HepG2 (cell line): ENCODE data around the gene SBNO2. TPM values are rescaled to one million over a fixed set of nuclear protein-coding genes. Genes with fewer than 3 reads are reported as not detected.

ENCODE experiments used
- CCDC6 ChIP-seq: sonication (generic); formaldehyde crosslinking; IDR thresholded peaks from 2 replicates; pipeline ENCODE4 v1.8.1; 2022; ENCODE audit warnings: mild to moderate bottlenecking, missing genetic modification reagents, moderate library complexity
- CEBPB ChIP-seq: IDR thresholded peaks from 2 replicates; pipeline ENCODE4 v1.6.1; 2011; ENCODE audit warnings: low read depth, low read length, improper control_type of control experiment, borderline replicate concordance
- CHD4 ChIP-seq: fragments of 200-600 bp; sonication (generic); IDR thresholded peaks from 2 replicates; pipeline ENCODE4 v1.7.0; 2017; ENCODE audit warnings: mild to moderate bottlenecking, low read length, borderline replicate concordance
- FOXJ3 ChIP-seq: sonication (generic); formaldehyde crosslinking; IDR thresholded peaks from 2 replicates; pipeline ENCODE4 v1.4.0; 2020; ENCODE audit warnings: missing genetic modification reagents, mild to moderate bottlenecking, borderline replicate concordance
- HNF4A ChIP-seq: sonication (generic); formaldehyde crosslinking; IDR thresholded peaks from 2 replicates; pipeline ENCODE4 v1.4.0; 2020; ENCODE audit warnings: missing genetic modification reagents
- JDP2 ChIP-seq: sonication (generic); formaldehyde crosslinking; IDR thresholded peaks from 2 replicates; pipeline ENCODE4 v1.8.1; 2022; ENCODE audit warnings: missing genetic modification reagents, borderline replicate concordance
- KDM2A ChIP-seq: sonication (generic); formaldehyde crosslinking; IDR thresholded peaks from 2 replicates; pipeline ENCODE4 v1.4.0; 2020; ENCODE audit warnings: low read depth, missing genetic modification reagents, borderline replicate concordance
- NR2C2 ChIP-seq: sonication (generic); formaldehyde crosslinking; IDR thresholded peaks from 2 replicates; pipeline ENCODE4 v1.4.0; 2020; ENCODE audit warnings: missing genetic modification reagents, mild to moderate bottlenecking, moderate library complexity, borderline replicate concordance
- PCBP1 ChIP-seq: fragments of 200-400 bp; formaldehyde crosslinking; IDR thresholded peaks from 2 replicates; pipeline ENCODE4 v1.6.1; 2017; ENCODE audit warnings: mild to moderate bottlenecking, low read depth, low read length, borderline replicate concordance
- RERE ChIP-seq: IDR thresholded peaks from 2 replicates; pipeline ENCODE4 v1.6.1; 2016; ENCODE audit warnings: low read depth, missing genetic modification reagents, missing compliant biosample characterization
- SP2 ChIP-seq: sonication (generic); formaldehyde crosslinking; IDR thresholded peaks from 2 replicates; pipeline ENCODE4 v1.5.1; 2020; ENCODE audit warnings: mild to moderate bottlenecking, missing genetic modification reagents
- SP5 ChIP-seq: IDR thresholded peaks from 2 replicates; pipeline ENCODE4 v1.6.1; 2016; ENCODE audit warnings: low read depth, borderline replicate concordance
- U2AF2 ChIP-seq: fragments of 200-400 bp; formaldehyde crosslinking; IDR thresholded peaks from 2 replicates; pipeline ENCODE4 v1.6.1; 2017; ENCODE audit warnings: low read depth, mild to moderate bottlenecking, low read length
- ZGPAT ChIP-seq: IDR thresholded peaks from 2 replicates; pipeline ENCODE4 v1.6.1; 2016; ENCODE audit warnings: mild to moderate bottlenecking
- ZNF260 ChIP-seq: sonication (generic); formaldehyde crosslinking; IDR thresholded peaks from 2 replicates; pipeline ENCODE4 v1.4.0; 2020; ENCODE audit warnings: missing genetic modification reagents, low read depth, mild to moderate bottlenecking, borderline replicate concordance
- ZNF292 ChIP-seq: sonication (generic); formaldehyde crosslinking; IDR thresholded peaks from 2 replicates; pipeline ENCODE4 v1.8.1; 2022; ENCODE audit warnings: mild to moderate bottlenecking, low read depth, missing genetic modification reagents, borderline replicate concordance
- ZNF451 ChIP-seq: sonication (generic); formaldehyde crosslinking; IDR thresholded peaks from 2 replicates; pipeline ENCODE4 v1.5.0; 2020; ENCODE audit warnings: mild to moderate bottlenecking, missing genetic modification reagents
- ZNF530 ChIP-seq: sonication (generic); formaldehyde crosslinking; IDR thresholded peaks from 2 replicates; pipeline ENCODE4 v1.5.0; 2020; ENCODE audit warnings: low read depth, mild to moderate bottlenecking, missing genetic modification reagents
- ZNF629 ChIP-seq: sonication (generic); formaldehyde crosslinking; conservative IDR thresholded peaks from 2 replicates; pipeline ENCODE4 v1.5.0; 2020; ENCODE audit warnings: missing genetic modification reagents
- ZNF672 ChIP-seq: sonication (generic); formaldehyde crosslinking; IDR thresholded peaks from 2 replicates; pipeline ENCODE4 v1.8.1; 2022; ENCODE audit warnings: missing genetic modification reagents
- ZNF678 ChIP-seq: sonication (generic); formaldehyde crosslinking; IDR thresholded peaks from 2 replicates; pipeline ENCODE4 v1.4.0; 2020; ENCODE audit warnings: mild to moderate bottlenecking, missing genetic modification reagents
- ZNF878 ChIP-seq: sonication (generic); formaldehyde crosslinking; IDR thresholded peaks from 2 replicates; pipeline ENCODE4 v1.8.1; 2023; ENCODE audit warnings: mild to moderate bottlenecking, missing genetic modification reagents, moderate library complexity
- polyA plus RNA-seq, 8 experiments: library from polyadenylated mRNA; depleted of rRNA in 3 of 8; stranded (reverse) in 7 of 8; unstranded in 1 of 8; fragments of >200 nt; fragmentation: Illumina TruSeq in 4 of 8; extraction: Trizol in 4 of 8; gene quantifications; 2 replicates each; pipeline versions ENCODE4 v1.2.1 to v1.2.3, GENCODE V29; 2011 to 2016; ENCODE audit warnings: low read depth in 4 of 8, missing spikeins in 1 of 8, mixed read lengths in 1 of 8; ENCODE audit not compliant: insufficient read depth in 1 of 8
- total RNA-seq, 5 experiments: library from RNA; depleted of rRNA; stranded (reverse); fragments of >200 nt; fragmentation: Illumina TruSeq; extraction: Trizol; gene quantifications; 2 replicates each; pipeline ENCODE4 v1.2.3, GENCODE V29; 2016; ENCODE audit warnings: low read depth in 1 of 5
- TF ChIP-seq, protein P1 (sequence below): sonication (generic); formaldehyde crosslinking; IDR thresholded peaks from 2 replicates; pipeline ENCODE4 v1.4.0; 2020; ENCODE audit warnings: missing genetic modification reagents

Gene SBNO2
- total and polyA plus RNA-seq, 2 of the 13 experiments (the other 11 are each of a cell fraction or from before 2014, with no cell fraction given) = 8.6 to 10.4 TPM

GRCh38 chr19:1097810-1098176 is 76.3 kb downstream of the SBNO2 start (continued):
- TF ChIP-seq RERE (peak; percentile 45; the same call in 1 of the 2 replicates), FOXJ3 (CRISPR knock-in tag) (peak; percentile 42; the same call in 1 of the 2 replicates), ZNF530 (CRISPR knock-in tag) (no peak), NR2C2 (CRISPR knock-in tag) (peak; percentile 85; the same call in 1 of the 2 replicates), ZNF678 (CRISPR knock-in tag) (no peak), ZNF672 (no peak), HNF4A (CRISPR knock-in tag) (peak; percentile 44; the same call in 1 of the 2 replicates), JDP2 (CRISPR knock-in tag) (no peak), CEBPB (peak; percentile 96), ZNF292 (CRISPR knock-in tag) (peak; percentile 64; the same call in 1 of the 2 replicates), CHD4 (no peak; the same call in 1 of the 2 replicates), ZNF878 (CRISPR knock-in tag) (peak; percentile 77), ZNF260 (CRISPR knock-in tag) (no peak), ZGPAT (CRISPR knock-in tag) (peak; percentile 51), SP5 (CRISPR knock-in tag) (peak; percentile 52; the same call in 1 of the 2 replicates), ZNF629 (CRISPR knock-in tag) (0 out of 2 replicates have a peak, but pooled peaks have one; percentile 51), PCBP1 (no peak), KDM2A (no peak; the same call in 1 of the 2 replicates), U2AF2 (no peak), ZNF451 (CRISPR knock-in tag) (peak; percentile 48; the same call in 1 of the 2 replicates), CCDC6 (CRISPR knock-in tag) (0 out of 2 replicates have a peak, but pooled peaks have one; percentile 68), SP2 (no peak; the same call in 1 of the 2 replicates)
- TF ChIP-seq, protein P1, sequence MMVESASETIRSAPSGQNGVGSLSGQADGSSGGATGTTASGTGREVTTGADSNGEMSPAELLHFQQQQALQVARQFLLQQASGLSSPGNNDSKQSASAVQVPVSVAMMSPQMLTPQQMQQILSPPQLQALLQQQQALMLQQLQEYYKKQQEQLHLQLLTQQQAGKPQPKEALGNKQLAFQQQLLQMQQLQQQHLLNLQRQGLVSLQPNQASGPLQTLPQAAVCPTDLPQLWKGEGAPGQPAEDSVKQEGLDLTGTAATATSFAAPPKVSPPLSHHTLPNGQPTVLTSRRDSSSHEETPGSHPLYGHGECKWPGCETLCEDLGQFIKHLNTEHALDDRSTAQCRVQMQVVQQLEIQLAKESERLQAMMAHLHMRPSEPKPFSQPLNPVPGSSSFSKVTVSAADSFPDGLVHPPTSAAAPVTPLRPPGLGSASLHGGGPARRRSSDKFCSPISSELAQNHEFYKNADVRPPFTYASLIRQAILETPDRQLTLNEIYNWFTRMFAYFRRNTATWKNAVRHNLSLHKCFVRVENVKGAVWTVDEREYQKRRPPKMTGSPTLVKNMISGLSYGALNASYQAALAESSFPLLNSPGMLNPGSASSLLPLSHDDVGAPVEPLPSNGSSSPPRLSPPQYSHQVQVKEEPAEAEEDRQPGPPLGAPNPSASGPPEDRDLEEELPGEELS (CRISPR knock-in tag) = peak; percentile 86
